Panc1 (cell line): ENCODE measurements around the gene PPM1D. TPM values are rescaled to one million over a fixed set of nuclear protein-coding genes. Genes with fewer than 3 reads are reported as not detected.

Experiments used
- ATAC-seq: fragments of 200-7000 bp; cut with Tn5 transposase; 2 replicates; pipeline ENCODE4 v1.9.1; 2020; ENCODE audit warnings: mild to moderate bottlenecking, moderate library complexity
- BruUV-seq: library from RNA; stranded (reverse); fragments of 400-500 nt; replicated peaks from 2 replicates; lab custom pipeline; 2021; lab: Mats Ljungman, UMichigan
- CTCF ChIA-PET: fragments of 300-600 bp; sonication (Branson Sonifier 250); formaldehyde crosslinking; loops from one replicate; lab custom pipeline; 2022; ENCODE audit warnings: antibody characterized with exemption; lab: Charles Lee
- POLR2A ChIA-PET: fragments of 300-600 bp; sonication (Branson Sonifier 250); formaldehyde crosslinking; loops from one replicate; lab custom pipeline; 2022; ENCODE audit warnings: antibody characterized with exemption; lab: Charles Lee
- DNase-seq: peaks from one replicate; pipeline ENCODE4 v3.0.0-alpha.2; 2010; ENCODE audit warnings: low read depth, low spot score
- H3K27ac ChIP-seq: 2 replicates; pipeline ENCODE4 v1.5.1; 2011; ENCODE audit warnings: mild to moderate bottlenecking, low read length, inconsistent platforms
- H3K27me3 ChIP-seq: fragments of 200-500 bp; sonication (Bioruptor generic); 2 replicates; pipeline ENCODE4 v1.6.0; 2014; ENCODE audit warnings: low read length, inconsistent platforms; ENCODE audit not compliant: control insufficient read depth, insufficient read depth
- H3K36me3 ChIP-seq: fragments of 200-500 bp; sonication (Bioruptor generic); 2 replicates; pipeline ENCODE4 v1.5.1; 2014; ENCODE audit warnings: inconsistent platforms, mild to moderate bottlenecking, low read length, moderate library complexity; ENCODE audit not compliant: control insufficient read depth, insufficient read depth
- H3K4me1 ChIP-seq: 2 replicates; pipeline ENCODE4 v1.5.1; 2011; ENCODE audit warnings: inconsistent platforms, mild to moderate bottlenecking, low read length, moderate library complexity; ENCODE audit not compliant: control insufficient read depth, insufficient read depth
- H3K4me3 ChIP-seq, 2 experiments: 2 replicates each; pipeline ENCODE4 v1.5.1; 2011 to 2012; ENCODE audit warnings: low read depth in 2 of 2, low read length in 2 of 2, mild to moderate bottlenecking in 2 of 2, inconsistent platforms in 1 of 2, moderate library complexity in 1 of 2
- H3K9me3 ChIP-seq: fragments of 200-500 bp; sonication (Bioruptor generic); 2 replicates; pipeline ENCODE4 v1.5.1; 2014; ENCODE audit warnings: low read depth, mild to moderate bottlenecking, inconsistent platforms, low read length, moderate library complexity; ENCODE audit not compliant: control insufficient read depth, insufficient read depth
- POLR2AphosphoS5 ChIP-seq: IDR thresholded peaks from 2 replicates; pipeline ENCODE4 v1.6.1; 2012; ENCODE audit warnings: mild to moderate bottlenecking, low read depth, low read length, moderate library complexity
- SIN3A ChIP-seq: IDR thresholded peaks from 2 replicates; pipeline ENCODE4 v1.6.1; 2012; ENCODE audit warnings: low read depth, mild to moderate bottlenecking, low read length, moderate library complexity, borderline replicate concordance; ENCODE audit not compliant: insufficient read depth
- TCF7L2 ChIP-seq: IDR thresholded peaks from 2 replicates; pipeline ENCODE4 v1.6.1; 2011; ENCODE audit warnings: mild to moderate bottlenecking, low read depth, low read length, inconsistent platforms
- in situ Hi-C: cut with HindIII; loops from 2 replicates; pipeline ENCODE4 v1.10.0; 2016; ENCODE audit warnings: low sequenced_read_pairs, low pct_unique_long_range_greater_than_20kb
- intact Hi-C: fragments of 100-400 bp; cut with micrococcal nuclease; formaldehyde crosslinking; loops from one replicate; pipeline ENCODE4 v1.10.0; 2022; ENCODE audit not compliant: unreplicated experiment
- total RNA-seq: library from RNA; stranded (reverse); gene quantifications from one replicate; pipeline ENCODE4 v1.2.1, GENCODE V29; 2021; ENCODE audit not compliant: unreplicated experiment
- TF ChIP-seq, protein P1 (sequence below): fragments of 450-650 bp; IDR thresholded peaks from 2 replicates; pipeline ENCODE4 v1.5.1; 2017; ENCODE audit warnings: mild to moderate bottlenecking
- TF ChIP-seq, protein P2 (sequence below), 2 experiments: IDR thresholded peaks; 2 replicates each; pipeline ENCODE4 v1.6.1; 2011 to 2012; ENCODE audit warnings: low read depth in 2 of 2, control low read depth in 1 of 2, low read length in 1 of 2, mild to moderate bottlenecking in 1 of 2, moderate library complexity in 1 of 2; ENCODE audit not compliant: insufficient read depth in 1 of 2

PPM1D gene
- total RNA-seq, 1 experiment from 2014 or later, result 7.4 TPM

DNA sequence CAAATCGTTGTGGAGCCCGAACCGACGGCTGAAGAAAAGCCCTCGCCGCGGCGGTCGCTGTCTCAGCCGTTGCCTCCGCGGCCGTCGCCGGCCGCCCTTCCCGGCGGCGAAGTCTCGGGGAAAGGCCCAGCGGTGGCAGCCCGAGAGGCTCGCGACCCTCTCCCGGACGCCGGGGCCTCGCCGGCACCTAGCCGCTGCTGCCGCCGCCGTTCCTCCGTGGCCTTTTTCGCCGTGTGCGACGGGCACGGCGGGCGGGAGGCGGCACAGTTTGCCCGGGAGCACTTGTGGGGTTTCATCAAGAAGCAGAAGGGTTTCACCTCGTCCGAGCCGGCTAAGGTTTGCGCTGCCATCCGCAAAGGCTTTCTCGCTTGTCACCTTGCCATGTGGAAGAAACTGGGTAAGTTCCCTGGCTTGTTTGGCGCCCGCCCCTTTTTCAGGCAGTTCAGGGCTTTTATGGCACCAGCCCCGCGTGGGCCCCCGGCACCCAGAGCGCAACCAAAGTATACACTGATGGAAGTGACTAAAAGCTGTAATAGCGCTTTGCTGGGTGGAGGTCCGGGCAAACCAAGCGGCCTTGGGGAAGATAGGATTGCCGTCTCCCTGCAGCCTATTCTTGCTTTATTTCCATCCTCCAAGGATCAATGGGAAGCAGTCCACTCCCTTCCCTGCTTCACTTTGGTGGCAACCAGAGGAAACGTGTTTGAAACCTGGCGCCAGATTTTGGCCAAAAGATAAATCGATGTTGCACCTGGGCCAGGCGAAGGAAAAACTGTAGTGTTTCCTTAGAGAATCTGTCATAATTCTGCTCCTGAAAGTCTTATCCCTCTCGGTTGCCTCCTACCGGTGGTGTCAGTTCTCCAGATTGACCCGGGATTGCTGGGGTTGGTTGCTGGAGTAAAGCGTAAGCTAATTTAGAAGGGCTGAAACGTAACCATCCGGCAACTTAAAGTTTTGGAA is 775 bp downstream of the PPM1D start:
- Histone ChIP-seq H3K4me3 (peak overlapping the region; percentile 78 to 83), H3K27ac (peak overlapping the region; percentile 71), H3K27me3 (no peaks in the 10 kb centered on the region), H3K4me1 (peaks cover 18% of the 10 kb centered on the region), H3K36me3 (peaks cover 9% of the 10 kb centered on the region; the same call in 1 of the 2 replicates), H3K9me3 (no peaks in the 10 kb centered on the region)
- ATAC-seq (peak; percentile 59), DNase-seq (no peak)
- no TSS peak for BruUV-seq
- in situ Hi-C loops, result no loop called here
- intact Hi-C loops, result no loop called here
- CTCF ChIA-PET, result interaction anchor here (0.9 kb wide), 1 partner anchor 40 kb away, joined by 3 read pairs; no protein-coding TSS in a partner anchor
- TF ChIP-seq POLR2AphosphoS5 (no peak), TCF7L2 (no peak), SIN3A (0 out of 2 replicates have a peak, but pooled peaks have one; percentile 64)
- TF ChIP-seq, protein P1, sequence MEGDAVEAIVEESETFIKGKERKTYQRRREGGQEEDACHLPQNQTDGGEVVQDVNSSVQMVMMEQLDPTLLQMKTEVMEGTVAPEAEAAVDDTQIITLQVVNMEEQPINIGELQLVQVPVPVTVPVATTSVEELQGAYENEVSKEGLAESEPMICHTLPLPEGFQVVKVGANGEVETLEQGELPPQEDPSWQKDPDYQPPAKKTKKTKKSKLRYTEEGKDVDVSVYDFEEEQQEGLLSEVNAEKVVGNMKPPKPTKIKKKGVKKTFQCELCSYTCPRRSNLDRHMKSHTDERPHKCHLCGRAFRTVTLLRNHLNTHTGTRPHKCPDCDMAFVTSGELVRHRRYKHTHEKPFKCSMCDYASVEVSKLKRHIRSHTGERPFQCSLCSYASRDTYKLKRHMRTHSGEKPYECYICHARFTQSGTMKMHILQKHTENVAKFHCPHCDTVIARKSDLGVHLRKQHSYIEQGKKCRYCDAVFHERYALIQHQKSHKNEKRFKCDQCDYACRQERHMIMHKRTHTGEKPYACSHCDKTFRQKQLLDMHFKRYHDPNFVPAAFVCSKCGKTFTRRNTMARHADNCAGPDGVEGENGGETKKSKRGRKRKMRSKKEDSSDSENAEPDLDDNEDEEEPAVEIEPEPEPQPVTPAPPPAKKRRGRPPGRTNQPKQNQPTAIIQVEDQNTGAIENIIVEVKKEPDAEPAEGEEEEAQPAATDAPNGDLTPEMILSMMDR, result peak; percentile 84
- TF ChIP-seq, protein P2, sequence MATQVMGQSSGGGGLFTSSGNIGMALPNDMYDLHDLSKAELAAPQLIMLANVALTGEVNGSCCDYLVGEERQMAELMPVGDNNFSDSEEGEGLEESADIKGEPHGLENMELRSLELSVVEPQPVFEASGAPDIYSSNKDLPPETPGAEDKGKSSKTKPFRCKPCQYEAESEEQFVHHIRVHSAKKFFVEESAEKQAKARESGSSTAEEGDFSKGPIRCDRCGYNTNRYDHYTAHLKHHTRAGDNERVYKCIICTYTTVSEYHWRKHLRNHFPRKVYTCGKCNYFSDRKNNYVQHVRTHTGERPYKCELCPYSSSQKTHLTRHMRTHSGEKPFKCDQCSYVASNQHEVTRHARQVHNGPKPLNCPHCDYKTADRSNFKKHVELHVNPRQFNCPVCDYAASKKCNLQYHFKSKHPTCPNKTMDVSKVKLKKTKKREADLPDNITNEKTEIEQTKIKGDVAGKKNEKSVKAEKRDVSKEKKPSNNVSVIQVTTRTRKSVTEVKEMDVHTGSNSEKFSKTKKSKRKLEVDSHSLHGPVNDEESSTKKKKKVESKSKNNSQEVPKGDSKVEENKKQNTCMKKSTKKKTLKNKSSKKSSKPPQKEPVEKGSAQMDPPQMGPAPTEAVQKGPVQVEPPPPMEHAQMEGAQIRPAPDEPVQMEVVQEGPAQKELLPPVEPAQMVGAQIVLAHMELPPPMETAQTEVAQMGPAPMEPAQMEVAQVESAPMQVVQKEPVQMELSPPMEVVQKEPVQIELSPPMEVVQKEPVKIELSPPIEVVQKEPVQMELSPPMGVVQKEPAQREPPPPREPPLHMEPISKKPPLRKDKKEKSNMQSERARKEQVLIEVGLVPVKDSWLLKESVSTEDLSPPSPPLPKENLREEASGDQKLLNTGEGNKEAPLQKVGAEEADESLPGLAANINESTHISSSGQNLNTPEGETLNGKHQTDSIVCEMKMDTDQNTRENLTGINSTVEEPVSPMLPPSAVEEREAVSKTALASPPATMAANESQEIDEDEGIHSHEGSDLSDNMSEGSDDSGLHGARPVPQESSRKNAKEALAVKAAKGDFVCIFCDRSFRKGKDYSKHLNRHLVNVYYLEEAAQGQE (IDR thresholded peaks at IDR 0.05; ENCODE audit: insufficient read depth in 1 of 2, low read depth in 2 of 2, low read length in 1 of 2), result no peak
- POLR2A ChIA-PET, result no interaction called here

DNA sequence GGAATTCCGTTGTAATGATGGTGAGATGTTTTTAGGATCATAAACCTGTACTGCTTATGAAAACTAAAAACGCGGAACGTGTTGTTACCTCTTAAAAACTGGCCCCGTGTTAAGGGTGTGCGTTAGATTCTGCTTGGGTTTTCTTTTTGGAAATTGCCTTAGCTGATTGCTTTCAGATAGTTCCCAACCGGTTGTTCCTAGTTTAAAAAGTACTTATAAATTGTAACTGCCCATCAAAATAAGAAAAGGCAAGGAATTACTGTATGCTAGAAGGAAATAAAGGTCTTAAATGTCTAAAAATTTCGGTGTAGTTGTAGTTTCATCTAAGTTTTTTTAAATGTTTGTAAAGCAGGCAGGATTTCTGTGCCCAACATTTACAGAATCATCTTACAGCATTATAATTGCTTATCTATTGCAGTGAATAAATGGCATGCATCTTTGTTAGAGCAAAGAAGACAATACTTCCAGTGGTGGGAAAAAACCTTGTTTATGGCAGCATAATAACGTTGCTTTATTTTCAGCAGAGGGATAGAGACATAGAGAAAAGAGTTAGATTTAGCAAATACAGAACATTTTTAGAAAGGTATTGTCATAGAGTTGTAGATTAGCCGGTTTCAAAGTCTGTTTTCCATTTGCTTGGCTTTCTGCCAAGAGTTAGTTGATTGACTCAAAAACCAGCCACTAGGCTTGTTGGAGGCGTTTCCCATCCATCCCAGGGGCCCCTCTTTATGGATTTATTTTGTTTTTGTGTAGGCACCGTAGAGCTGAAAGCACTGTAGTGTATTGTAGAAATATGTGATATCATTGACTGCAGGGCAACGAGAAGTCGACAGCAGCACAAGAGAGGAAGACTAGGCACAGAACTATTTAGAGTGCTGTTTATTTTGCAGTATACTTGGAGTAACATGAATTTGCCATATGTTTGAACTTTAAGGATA is 1.7 kb downstream of the PPM1D start:
- in situ Hi-C loops (no loop called here), intact Hi-C loops (no loop called here)
- ATAC-seq, result no peak
- Histone ChIP-seq H3K36me3 (peaks cover 9% of the 10 kb centered on the region; the same call in 1 of the 2 replicates), H3K4me1 (peaks cover 18% of the 10 kb centered on the region), H3K27me3 (no peaks in the 10 kb centered on the region), H3K27ac (peak overlapping the region; percentile 71), H3K9me3 (no peaks in the 10 kb centered on the region), H3K4me3 (peak overlapping the region; percentile 78 to 83)
- DNase-seq, result no peak
- CTCF ChIA-PET, result interaction anchor here (0.7 kb wide), 1 partner anchor 12 kb away, joined by 4 read pairs; no protein-coding TSS in a partner anchor
- TF ChIP-seq POLR2AphosphoS5 (no peak), TCF7L2 (no peak), SIN3A (0 out of 2 replicates have a peak, but pooled peaks have one; percentile 9)
- TF ChIP-seq, protein P2 (IDR thresholded peaks at IDR 0.05; ENCODE audit: insufficient read depth in 1 of 2, low read depth in 2 of 2, low read length in 1 of 2), result no peak
- TF ChIP-seq, protein P1, result peak; percentile 59; the same call in 1 of the 2 replicates
- POLR2A ChIA-PET, result no interaction called here
- BruUV-seq, result TSS peak; percentile 71
